Kidney (tissue), 14 donors: ENCODE data around the gene CD164. TPM values are rescaled to one million over a fixed set of nuclear protein-coding genes. Genes with fewer than 3 reads are reported as not detected.

Experiments
- DNase-seq, 5 donors: peaks; one replicate each; pipeline ENCODE4 v3.0.0-alpha.2; 2013 to 2020
- FAIRE-seq: peaks from 2 replicates; lab custom pipeline; 2012; peaks lifted over from hg19 to GRCh38; lab: Jason Lieb, UNC
- H3K27ac ChIP-seq, 2 donors: one replicate each; pipeline ENCODE4 v1.7.0; 2013; ENCODE audit warnings: low read depth in 2 of 2, low read length in 2 of 2, inconsistent platforms in 1 of 2
- H3K27me3 ChIP-seq: one replicate; pipeline ENCODE4 v1.7.1; 2013; ENCODE audit warnings: low read length, inconsistent platforms; ENCODE audit not compliant: control insufficient read depth, insufficient read depth
- H3K36me3 ChIP-seq, 3 donors: one replicate each; pipeline versions ENCODE4 v1.7.0 to v1.7.1; 2013; ENCODE audit warnings: low read length in 3 of 3, control low read depth in 1 of 3, inconsistent platforms in 1 of 3; ENCODE audit not compliant: insufficient read depth in 3 of 3, control insufficient read depth in 2 of 3
- H3K4me1 ChIP-seq, 3 donors: one replicate each; pipeline versions ENCODE4 v1.7.0 to v1.7.1; 2013; ENCODE audit warnings: low read length in 3 of 3, inconsistent platforms in 1 of 3, low read depth in 1 of 3; ENCODE audit not compliant: control insufficient read depth in 2 of 3, insufficient read depth in 2 of 3
- H3K4me3 ChIP-seq, 3 donors: one replicate each; pipeline versions ENCODE4 v1.7.0 to v1.8.1; 2013; ENCODE audit warnings: low read length in 3 of 3, control low read depth in 1 of 3, inconsistent platforms in 1 of 3
- H3K9ac ChIP-seq, 3 donors: one replicate each; pipeline versions ENCODE4 v1.7.0 to v1.7.1; 2013; ENCODE audit warnings: low read length in 3 of 3, control low read depth in 1 of 3, inconsistent platforms in 1 of 3
- H3K9me3 ChIP-seq, 3 donors: one replicate each; pipeline versions ENCODE4 v1.7.0 to v1.7.1; 2013; ENCODE audit warnings: low read length in 3 of 3, control low read depth in 1 of 3, inconsistent platforms in 1 of 3; ENCODE audit not compliant: control insufficient read depth in 2 of 3, insufficient read depth in 1 of 3
- CTCF ChIP-seq: IDR thresholded peaks from 3 replicates; pipeline ENCODE4 v1.5.1; 2012; ENCODE audit warnings: mild to moderate bottlenecking, moderate library complexity, borderline replicate concordance; ENCODE audit not compliant: insufficient read depth; ENCODE audit errors: extremely low read depth
- intact Hi-C: fragments of 100-400 bp; cut with DNase I; formaldehyde crosslinking; loops from one replicate; pipeline ENCODE4 v1.11.1; 2022
- polyA plus RNA-seq: library from polyadenylated mRNA; stranded (reverse); fragments of 350-450 nt; fragmentation: Illumina TruSeq; extraction: RNeasy Lipid Tissue Mini Kit (QIAGEN cat#74804); gene quantifications from one replicate; pipeline ENCODE4 v1.2.3, GENCODE V29; 2014; ENCODE audit warnings: low read depth, low replicate concordance; ENCODE audit not compliant: insufficient read depth
- total RNA-seq: library from RNA; stranded (reverse); fragmentation: NEBNext Ultra II Directional; extraction: Animal tissue kit (Norgen Biotek cat#: 25700); gene quantifications from one replicate; pipeline ENCODE4 v1.2.1, GENCODE V29; 2021
- donor health status: control.
- donor health status: control.
- donor health status: control.
- donor health status: control.
- donor health status: control.
- donor health status: DM: yes; HTN: yes; CAD: no.
- donor health status: Normal renal cell carcinoma (clear cell type).

Gene CD164
- total and polyA plus RNA-seq, 2 donors from 2014 or later = 205 to 267 TPM

- FAIRE-seq = no peak
- TF ChIP-seq CTCF = no peak
Measured at GRCh38 chr6:109383438-109383940, 1.2 kb upstream of the CD164 start.

GRCh38 chr6:109382576-109383437 lies 540 bp upstream of the CD164 start:
- TF ChIP-seq CTCF = peak; percentile 39
- Histone ChIP-seq H3K9ac (peak overlapping the region; percentile 51 to 99 (median 94)), H3K36me3 (no peaks in the 10 kb centered on the region), H3K9me3 (no peaks in the 10 kb centered on the region), H3K27me3 (no peaks in the 10 kb centered on the region), H3K4me1 (peaks cover 0 to 11% (median 9%) of the 10 kb centered on the region in 3 donors), H3K4me3 (peak overlapping the region; percentile 90 to 96 (median 95)), H3K27ac (peak overlapping the region; percentile 95 to 100)
- DNase-seq (peak; percentile 95 to 98 (median 97)), FAIRE-seq (peak; percentile 88)
- intact Hi-C loops = loop anchor here (10.0 kb wide), 1 partner anchor 198 kb away; no protein-coding TSS in a partner anchor

More at GRCh38 chr6:109383438-109383940, 1.2 kb upstream of the CD164 start:
- no peak for DNase-seq
- peak overlapping the region; percentile 32 to 99 (median 51) for H3K9ac ChIP-seq
- no peaks in the 10 kb centered on the region for H3K9me3 ChIP-seq
- intact Hi-C loops = loop anchor here (10.0 kb wide), 1 partner anchor 199 kb away; no protein-coding TSS in a partner anchor
- H3K4me1 ChIP-seq = peaks cover 0 to 9% (median 8%) of the 10 kb centered on the region in 3 donors
- no peaks in the 10 kb centered on the region for H3K36me3 ChIP-seq
- H3K27ac ChIP-seq = peak overlapping the region; percentile 95 to 100
- H3K4me3 ChIP-seq = peak overlapping the region; percentile 90 to 96 (median 95)
- no peaks in the 10 kb centered on the region for H3K27me3 ChIP-seq

GRCh38 chr6:109381061-109381746 lies 1.1 kb downstream of the CD164 start:
- Histone ChIP-seq H3K36me3 (peaks cover 3 to 10% (median 10%) of the 10 kb centered on the region in 3 donors), H3K4me1 (peaks cover 0 to 14% (median 9%) of the 10 kb centered on the region in 3 donors), H3K9me3 (no peaks in the 10 kb centered on the region), H3K27me3 (no peaks in the 10 kb centered on the region), H3K4me3 (peak overlapping the region; percentile 96 to 100 (median 99)), H3K27ac (peak overlapping the region; percentile 95 to 100), H3K9ac (peak overlapping the region; percentile 95 to 99 (median 99))
- DNase-seq (peak in 3 of 5 donors; percentile 42 to 75 (median 43)), FAIRE-seq (no peak)
- no peak for TF ChIP-seq CTCF
- intact Hi-C loops = loop anchor here (10.0 kb wide), 1 partner anchor 196 kb away; no protein-coding TSS in a partner anchor
